Measurements from ENCODE around the gene RASL11B.
A peak's percentile ranks its signal among the peaks of the same experiment; 100 is the strongest.

The RASL11B gene

DNA sequence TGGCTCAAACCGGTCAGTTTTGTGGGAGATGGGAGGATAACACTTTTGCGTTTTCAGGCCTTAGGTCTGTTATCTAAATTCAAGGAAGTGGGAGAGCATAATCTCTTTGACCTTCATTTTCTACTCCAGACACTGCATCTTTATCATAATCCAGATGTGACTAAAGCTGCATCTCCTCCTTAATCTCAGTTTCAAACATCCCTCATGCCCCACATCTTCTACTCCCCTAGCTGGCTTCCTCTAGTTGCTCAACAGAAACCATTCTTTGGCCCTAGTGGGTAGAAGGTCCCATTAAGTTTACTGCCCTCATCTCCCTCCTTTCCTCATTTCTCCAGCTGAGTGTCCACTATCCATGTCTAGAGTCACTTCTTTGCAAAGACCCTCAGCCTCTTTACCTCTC, 18.8 kb upstream of the RASL11B start:
- no peak for DNase-seq (ENCODE audit: low read depth)

DNA sequence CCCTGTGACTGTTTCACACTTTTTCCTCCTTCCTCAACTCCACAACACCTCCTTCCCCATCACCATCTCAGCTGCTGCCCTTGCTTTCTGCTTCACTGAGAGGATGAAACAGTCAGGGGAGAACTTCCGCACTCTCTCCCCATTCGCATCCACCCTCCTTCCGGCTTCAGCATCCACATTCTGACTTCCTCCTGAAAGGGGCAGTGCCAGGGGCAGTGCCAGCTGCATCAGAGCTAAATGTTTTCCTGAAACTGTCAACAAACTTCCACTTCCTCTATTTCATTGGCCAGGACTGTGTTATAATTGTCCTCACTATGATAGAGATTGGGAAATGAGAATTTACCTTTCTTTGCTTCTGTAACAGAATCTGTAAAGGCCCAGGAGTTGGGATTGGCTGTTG, 18.2 kb upstream of the RASL11B start:
- no peak for DNase-seq (ENCODE audit: low read depth)

DNA sequence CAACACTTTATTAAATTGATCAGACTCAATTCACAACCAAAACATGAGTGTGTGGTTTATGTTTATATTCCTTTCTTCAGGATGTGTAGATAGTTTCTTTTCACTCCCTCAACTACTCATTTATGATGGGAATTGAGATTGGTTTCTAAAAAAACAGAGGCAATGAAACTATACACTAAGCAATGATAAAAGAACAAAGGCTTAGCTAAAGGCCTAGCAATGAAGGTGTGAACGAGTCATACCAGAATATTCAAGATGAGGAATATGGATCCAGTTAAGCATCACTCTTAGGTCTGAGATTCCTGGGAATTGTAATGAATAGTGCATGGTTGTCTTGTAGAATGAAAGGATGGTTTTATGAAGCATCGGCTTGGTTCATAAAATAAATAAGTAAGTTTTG, 17.5 kb upstream of the RASL11B start:
- DNase-seq (ENCODE audit: low read depth) = no peak

DNA sequence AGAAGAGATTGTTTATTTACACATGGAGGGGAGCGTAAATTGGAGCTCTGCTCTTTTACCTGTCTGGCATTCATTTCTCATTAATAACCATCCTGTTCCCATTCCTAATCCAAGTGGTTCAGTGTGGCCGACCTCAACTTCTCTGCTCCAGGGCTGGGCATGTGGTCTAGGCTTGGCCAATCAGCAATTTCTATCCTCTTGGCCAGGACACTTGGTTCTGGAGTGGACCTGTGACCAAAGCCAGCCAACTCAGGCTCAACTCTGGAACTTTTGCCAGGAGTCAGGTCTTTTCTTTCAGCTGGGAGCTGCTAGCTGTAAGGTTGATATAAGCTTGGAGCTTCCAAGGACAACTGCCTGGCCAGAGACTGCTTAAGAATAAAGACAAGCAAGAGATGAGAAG, 15.6 kb upstream of the RASL11B start:
- DNase-seq (ENCODE audit: low read depth) = no peak

DNA sequence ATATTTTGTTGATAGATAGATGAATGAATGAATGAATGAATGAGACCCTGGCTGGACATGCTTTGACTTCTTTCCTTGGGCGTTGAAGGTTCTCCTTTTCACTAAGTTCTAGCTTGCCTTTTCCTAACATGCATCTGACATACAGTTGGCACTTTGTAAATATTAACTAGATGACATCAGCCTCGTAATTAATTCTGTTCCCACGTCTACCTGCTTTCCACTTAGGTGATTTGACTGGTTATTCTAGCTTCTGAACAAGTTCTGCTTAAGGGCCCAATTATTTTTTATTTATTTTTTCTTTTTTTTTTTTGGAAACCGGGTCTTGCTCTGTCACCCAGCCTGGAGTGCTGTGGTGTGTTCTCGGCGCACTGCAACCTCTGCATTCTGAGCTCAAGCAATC, 13.9 kb upstream of the RASL11B start:
- no peak for DNase-seq (ENCODE audit: low read depth)

DNA sequence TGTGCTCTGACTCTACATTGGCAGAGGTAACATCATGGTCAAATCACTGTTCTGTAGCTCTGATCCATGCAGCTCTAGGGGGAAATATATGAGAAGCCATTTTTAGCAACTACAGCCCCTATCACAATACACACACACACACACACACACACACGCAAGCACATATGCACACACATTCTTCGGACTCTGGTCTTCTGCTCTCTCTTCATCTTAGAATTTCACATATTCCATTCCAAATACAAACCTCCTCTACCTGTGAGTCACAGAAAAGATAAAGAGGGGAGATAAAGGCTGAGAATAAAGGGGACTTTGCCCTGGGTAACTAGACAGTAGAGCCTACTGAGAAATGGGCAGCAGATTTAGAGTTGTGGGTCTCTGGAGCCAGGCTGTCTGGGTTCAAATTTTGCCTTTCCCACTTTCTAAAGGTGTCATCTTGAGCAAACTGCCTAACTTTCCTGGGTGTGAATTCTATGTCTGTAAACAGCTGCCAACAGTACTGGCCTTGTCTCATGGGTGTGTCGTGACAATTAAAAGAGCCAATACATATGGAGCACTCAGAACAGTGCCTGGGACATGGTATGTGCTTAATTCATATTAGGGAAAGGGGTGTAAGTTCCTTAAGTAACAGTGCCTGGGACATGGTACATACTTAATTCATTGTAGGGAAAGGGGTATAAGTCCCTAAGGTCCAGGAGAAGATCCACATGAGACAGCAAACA, 11.6 kb upstream of the RASL11B start:
- DNase-seq (ENCODE audit: low read depth) = no peak

DNA sequence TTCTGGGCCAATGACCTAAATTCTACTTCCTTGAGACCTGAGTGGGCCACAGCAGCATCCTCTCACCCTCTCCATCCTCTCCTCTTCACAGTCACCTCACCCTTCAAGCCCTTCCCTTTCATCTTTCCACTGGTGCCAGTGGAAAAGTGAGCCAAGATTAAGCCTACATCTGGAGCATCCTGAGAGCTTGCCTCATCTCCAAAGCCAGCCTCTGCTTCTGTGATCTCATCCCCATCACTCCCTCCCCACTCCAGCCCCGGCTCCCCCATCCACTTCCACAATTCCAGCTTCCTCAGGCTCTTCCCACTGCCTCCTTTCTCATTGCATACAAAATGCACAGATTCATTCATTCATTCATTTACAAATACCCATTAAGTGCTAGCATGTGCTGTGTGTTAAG, 10.1 kb upstream of the RASL11B start:
- no peak for DNase-seq (ENCODE audit: low read depth)

DNA sequence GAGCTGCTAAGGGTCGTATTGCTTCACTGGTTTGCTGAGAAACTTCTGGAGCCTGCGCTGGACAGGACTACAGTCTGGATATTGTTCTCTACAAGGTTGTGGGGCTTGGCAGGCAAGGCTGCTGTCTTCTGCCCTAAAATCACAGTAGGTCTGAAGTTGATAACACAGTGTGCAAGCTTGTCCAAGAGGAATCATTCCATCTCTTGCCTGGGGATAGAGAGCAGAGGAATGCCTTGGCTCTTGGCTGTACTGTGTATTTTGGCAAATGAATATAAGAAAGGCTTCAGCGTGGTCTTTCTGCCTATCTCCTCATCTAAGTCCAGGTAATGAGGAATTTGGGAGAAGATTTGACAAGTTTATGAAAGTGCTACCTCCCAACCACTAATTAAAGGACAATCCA, 9.4 kb upstream of the RASL11B start:
- DNase-seq (ENCODE audit: low read depth) = no peak

DNA sequence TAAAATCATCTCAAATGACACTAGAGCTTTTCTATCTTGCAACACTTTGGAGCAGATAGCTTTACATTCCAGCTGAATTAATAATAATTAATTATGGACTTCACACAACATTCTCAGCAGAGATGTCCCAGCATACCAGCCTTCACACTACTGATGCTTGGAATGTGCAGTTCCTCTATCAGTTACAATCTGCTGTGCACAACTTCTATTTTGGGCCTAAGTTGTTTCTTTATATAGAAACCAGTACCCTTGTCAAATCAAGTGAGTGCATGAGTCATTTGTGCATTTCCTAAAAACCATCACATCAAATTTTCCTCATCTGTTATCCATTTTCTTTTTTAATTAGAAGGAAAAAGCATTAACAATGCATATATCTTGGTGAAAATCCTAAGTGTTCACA, 8.8 kb upstream of the RASL11B start:
- DNase-seq (ENCODE audit: low read depth) = peak; percentile 24

DNA sequence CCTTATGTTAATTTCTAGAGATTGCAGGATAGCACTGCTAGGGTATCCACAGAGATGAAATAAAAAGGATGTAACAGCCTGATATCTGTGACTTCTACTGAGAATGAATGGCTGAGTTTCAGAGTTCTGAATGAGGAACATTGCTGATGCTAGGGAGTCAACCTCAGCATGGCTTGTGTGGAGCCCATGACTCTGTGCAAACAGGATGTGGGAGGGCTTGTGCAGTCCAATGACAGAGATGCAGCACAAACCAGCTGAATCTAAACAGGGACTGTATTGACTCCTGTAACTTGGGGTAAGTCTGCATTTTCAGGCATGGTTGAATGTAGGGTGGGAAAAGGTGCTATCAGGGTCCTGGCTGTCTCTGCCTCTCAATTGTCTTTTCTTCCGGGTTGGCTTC, 5.3 kb upstream of the RASL11B start:
- DNase-seq (ENCODE audit: low read depth) = no peak

DNA sequence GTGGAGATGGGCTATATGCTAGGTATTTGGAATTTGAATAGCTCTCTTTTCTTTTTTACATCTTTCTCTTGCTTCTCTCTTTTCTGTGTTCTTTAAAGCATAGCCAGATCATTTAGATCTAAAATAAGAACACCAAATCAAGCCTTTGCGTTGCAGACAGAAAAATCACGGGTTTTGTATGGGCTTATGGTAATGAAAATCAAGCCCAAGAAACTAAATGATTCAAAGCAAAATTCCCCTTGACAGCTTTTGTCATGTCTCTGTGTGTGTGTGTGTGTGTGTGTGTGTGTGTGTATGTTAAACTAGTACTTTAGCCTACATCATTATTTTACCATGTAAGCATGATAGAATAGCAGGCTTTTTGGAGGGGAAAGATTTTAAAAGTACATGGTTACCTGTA, 1.8 kb upstream of the RASL11B start:
- DNase-seq (ENCODE audit: low read depth) = no peak

DNA sequence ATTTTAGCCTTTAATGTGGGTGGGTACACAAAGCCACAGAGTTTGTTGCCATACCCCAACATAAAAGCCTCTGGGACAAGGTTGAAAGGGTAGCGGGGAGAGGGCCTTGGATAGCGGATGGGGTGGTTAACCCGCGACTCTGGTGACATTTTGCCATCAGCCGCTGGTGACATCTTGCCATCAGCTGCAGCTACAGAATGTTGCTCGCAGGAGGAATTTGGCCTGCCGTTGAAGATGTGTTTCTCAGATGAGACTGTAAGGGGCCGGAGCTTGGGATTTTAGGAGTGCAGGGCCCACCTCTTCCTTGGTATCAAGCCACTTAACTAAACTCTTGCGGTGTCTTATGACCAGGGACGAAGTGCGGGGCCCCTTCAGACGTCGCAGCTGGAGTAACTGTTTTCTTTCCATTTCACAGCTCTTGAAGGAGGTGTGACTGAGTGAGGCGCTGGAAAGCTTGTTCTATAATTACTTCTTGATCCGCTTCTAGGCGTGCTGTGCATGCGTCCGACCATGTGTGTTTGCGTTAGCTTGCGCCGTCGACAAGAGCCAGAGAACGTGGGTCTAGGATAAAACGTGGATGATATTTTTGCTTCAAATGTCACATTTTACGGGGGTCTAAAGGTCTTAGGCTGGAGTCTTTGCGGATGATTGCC, 820 bp upstream of the RASL11B start:
- DNase-seq (ENCODE audit: low read depth) = no peak

DNA sequence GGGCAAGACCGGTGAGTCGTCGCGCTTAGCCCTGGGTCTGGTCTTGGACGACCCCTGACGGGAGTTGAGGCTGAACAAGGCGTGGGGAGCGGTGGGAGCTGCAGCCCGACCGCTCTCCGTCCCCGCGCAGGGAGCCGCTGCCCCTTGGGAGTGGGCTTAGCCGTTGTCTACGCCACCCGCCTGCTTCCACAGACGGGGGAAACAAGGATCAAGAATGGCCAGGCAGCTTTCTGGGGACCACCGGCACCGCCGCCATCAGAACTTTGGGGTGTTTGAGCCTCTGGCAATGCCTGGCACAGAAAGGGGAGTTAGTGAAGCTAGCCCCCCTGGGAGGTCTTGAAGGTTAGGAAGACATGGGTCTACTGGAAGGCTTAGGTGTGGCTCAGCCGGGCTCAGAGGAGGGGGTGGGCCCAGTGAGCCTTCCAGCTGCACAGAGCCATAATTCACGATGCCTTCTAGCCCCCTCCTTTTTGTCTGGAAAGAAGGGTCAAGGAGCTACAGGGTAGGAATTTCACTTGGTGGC, 583 bp downstream of the RASL11B start:
- DNase-seq (ENCODE audit: low read depth) = no peak

DNA sequence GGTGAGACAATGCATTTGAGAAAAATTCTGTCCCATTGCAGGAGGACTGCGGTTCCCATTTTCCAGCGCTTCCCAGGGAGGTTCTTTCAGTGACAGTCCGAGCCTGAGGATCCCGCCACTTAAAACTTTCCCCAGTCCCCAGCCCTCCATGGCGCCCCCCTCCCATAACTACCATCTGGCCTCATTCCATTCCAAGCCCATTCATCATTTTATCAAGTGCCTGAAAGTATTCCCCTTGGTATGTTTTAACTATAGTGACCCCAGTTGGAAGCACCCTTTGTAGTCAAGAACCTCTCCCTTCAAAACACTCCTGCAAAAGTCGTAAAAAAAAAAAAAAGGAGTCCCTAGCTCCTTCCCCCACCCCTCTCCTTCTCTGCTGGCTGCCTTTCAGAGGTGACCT, 1.2 kb downstream of the RASL11B start:
- no peak for DNase-seq (ENCODE audit: low read depth)

DNA sequence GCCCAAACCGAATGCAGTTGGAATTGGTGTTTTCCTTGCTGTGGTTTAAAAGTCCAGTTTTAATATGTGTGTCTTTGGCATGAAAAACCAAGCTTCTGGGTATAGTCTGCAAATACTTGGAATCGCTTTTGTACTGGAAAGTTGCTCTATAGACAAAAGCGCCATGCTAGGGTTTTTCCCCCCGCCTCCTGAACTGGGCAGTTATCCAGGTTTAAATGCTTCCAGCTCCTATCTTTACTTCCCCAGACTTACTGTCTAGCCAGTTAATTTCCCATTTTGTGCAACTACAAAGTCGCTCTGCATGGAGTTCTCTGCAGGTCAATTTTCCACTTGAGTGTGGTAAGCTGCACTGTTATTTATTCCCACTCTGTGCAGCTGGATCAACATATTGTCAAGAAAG, 2.7 kb downstream of the RASL11B start:
- DNase-seq (ENCODE audit: low read depth) = peak; percentile 42

DNA sequence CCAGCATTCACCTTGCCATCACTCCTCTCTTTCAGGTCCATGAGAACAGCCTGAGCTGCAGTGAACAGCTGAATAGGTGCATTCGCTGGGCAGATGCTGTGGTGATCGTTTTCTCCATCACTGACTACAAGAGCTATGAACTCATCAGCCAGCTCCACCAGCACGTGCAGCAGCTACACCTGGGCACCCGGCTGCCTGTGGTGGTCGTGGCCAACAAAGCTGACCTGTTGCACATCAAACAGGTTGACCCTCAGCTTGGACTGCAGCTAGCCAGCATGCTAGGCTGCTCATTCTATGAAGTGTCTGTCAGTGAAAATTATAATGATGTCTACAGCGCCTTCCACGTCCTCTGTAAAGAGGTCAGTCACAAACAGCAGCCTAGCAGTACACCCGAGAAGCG, 3.2 kb downstream of the RASL11B start:
- DNase-seq (ENCODE audit: low read depth) = no peak

DNA sequence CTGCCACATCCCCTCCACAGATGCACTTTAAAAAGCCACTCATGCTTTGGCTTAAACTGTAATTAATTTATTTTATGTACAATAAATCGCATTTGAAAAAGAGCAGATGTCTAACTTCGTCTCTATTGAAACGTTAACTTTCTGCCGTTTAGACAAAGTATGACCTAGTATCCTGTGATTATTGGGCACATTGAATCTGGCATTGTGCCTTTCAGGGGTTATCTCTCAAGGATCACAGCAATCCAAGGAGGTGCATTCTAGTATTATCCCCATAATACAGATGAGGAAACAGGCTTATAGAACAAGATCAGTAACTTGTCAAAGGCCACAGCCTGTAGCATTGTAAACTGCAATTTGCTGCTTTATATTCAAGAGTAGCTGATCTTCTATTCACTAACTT, 4.6 kb downstream of the RASL11B start:
- no peak for DNase-seq (ENCODE audit: low read depth)

DNA sequence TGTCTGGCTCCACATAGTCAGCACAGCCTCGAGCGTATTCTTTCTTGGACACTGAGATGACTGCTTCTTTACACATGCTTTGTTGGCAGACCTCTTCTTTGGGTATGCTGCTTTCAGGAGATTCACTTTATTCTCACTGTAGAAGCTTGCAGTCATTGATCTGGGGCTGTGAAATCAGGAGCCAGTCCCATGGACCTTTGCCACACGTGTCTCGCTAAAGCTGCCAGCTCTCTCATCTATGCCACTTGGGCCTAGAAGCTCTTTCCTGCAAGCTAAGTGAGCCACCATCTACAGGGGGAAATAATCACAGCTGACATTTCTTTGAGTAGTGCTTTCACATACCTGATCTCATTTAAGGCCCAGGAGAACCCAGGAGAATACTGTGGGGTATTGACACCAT, 5.0 kb downstream of the RASL11B start:
- no peak for DNase-seq (ENCODE audit: low read depth)

DNA sequence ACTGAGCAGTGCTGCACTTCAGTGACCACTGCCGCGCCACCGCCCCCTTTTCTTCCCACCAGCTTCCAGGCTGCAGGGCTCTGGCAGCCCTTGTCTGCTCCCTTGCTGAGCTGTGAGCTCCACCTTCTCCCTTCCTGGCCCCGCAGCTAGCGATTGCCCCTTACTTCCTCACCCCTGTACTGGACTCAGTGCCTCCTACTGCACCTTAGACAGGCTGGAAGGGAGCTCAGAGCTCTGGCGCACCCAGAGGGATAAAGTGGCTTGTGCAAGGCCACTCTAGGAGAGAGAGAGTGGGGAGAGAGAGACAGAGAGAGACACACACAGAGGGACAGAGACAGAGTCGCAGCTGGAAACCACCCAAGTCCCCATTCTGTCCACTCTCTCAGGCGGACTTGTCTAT, 6.0 kb downstream of the RASL11B start:
- DNase-seq (ENCODE audit: low read depth) = no peak

DNA sequence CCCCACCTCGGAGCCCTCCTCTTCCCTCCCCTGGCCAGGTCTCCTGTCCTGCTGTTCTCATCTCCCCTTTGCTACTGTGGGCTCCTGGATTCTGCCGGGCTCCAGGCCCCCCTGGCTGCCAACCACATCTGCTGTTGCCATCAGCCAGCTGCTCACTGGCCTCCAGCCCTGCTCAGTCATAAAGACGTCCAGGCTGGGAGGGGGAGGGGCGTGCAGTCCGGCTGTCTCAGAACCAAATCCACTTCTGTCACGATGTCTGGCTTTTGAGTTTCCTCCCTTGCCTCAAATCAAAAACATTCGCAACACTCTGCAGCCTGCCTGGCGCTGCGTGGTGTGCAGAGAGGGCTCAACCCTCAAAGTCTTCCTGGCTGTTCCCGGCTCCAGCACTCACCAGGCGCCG, 7.1 kb downstream of the RASL11B start:
- DNase-seq (ENCODE audit: low read depth) = peak; percentile 31

DNA sequence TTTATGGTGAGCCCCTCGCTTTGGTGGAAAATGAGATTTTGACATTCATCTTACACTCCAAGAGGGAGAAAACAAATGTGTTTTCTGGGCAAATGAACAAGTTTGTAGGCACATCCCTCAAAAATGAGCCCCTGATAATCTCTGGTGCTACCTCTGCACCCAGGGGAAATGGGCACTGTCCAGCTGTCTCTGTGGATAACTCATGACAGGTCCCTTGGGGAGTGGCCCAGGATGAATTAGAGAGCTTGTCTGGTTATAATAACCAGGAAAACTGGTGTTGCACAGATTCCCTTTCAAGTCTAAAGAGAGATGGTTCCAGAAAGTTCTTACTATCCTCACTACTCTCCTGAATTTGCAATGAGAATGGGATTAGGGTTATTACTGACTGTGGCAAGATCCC, 7.5 kb downstream of the RASL11B start:
- DNase-seq (ENCODE audit: low read depth) = no peak

DNA sequence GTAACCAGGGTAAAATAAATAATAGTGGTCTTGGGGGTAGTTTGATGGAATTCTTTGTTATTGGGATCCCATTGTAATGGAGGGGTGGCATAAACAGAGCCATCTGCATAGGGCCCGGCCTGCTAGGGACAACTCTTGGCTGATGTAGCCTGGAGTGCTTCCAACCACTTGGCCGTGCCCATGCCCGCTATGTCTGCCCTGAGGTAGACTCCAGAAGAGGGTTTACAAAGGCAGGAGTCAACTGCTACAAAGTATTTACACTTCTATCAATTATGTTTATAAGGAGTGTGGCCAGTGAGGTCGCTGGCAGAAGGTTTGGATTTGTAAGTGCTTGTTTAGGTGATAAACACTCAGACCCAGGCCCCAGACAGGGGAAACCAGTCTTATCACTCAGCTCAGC, 8.1 kb downstream of the RASL11B start:
- DNase-seq (ENCODE audit: low read depth) = no peak

DNA sequence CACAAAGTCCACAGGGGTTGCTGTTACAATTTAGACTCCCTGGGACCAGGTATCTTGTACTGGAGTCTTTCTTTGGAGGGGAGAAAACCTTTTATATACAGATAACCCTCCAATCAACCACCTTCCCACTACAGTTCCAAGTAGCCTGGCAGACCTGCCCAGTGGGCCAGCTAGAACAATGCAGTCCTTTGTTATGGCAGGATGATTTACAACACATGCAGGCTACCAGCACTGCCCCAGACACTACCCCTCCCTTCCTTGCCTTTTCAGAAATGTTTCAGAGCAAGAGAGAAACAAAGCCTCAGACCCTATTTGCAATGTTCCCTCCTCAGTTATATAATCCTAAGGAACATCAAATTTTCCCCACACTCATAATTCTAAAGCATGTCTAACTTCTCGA, 11.1 kb downstream of the RASL11B start:
- DNase-seq (ENCODE audit: low read depth) = no peak

DNA sequence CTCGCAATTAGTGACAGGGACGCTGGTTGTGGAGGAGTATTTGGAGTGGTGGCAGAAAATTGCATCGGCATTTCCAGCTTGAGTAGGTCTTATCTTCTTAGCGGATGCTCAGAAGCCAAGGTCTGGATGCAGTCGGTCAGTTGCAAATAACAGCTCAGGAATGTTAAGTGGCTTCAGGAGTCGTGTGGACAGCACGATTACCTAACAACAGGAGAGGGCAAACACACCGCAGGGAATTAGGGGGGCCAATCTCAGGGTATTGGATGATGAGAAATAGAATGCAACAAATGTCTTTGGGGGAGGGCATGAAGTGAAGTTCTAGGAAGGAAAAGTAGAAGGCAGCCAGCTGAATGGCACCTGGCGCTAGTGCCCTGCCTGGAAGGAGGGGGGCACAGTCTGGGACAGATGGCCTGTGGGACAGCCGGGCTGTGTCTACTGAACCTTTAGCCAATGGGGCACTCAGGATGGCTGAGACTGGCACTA, 11.8 kb downstream of the RASL11B start:
- DNase-seq (ENCODE audit: low read depth) = peak; percentile 7

All from iris pigment epithelial cell (primary cell).